HG02885 (cell line): ENCODE data around the gene ZC3H7A.

Experiments used
- ATAC-seq: cut with Tn5 transposase; IDR thresholded peaks from one replicate; pipeline ENCODE4 v1.9.1; 2021; ENCODE audit warnings: mild to moderate bottlenecking; ENCODE audit not compliant: unreplicated experiment, poor library complexity

Gene ZC3H7A

GRCh38 chr16:11708421-11708820, 88.6 kb downstream of the ZC3H7A start:
- ATAC-seq: no peak

GRCh38 chr16:11707679-11708197, 89.3 kb downstream of the ZC3H7A start:
- ATAC-seq: no peak

GRCh38 chr16:11706180-11706742, 90.8 kb downstream of the ZC3H7A start:
- no peak for ATAC-seq

- no peak for ATAC-seq
Measured at GRCh38 chr16:11705311-11706025, 91.6 kb downstream of the ZC3H7A start.
